GM23338 (cell line): Measurements from ENCODE around the gene CD8A. TPM values are rescaled to one million over a fixed set of nuclear protein-coding genes. Genes with fewer than 3 reads are reported as not detected.

Source experiments
- ATAC-seq: fragments of 200-7000 bp; cut with Tn5 transposase; 3 replicates; pipeline ENCODE4 v1.9.1; 2020
- DNase-seq: peaks from one replicate; pipeline ENCODE4 v3.0.0-alpha.2; 2015; ENCODE audit warnings: low spot score
- H2AFZ ChIP-seq: fragments of 200-600 bp; sonication (generic); 2 replicates; pipeline ENCODE4 v1.8.0; 2016; ENCODE audit warnings: antibody characterized with exemption, mild to moderate bottlenecking, moderate library complexity
- H3F3A ChIP-seq: fragments of 200-600 bp; sonication (generic); replicated peaks from 2 replicates; pipeline ENCODE4 v1.8.0; 2017; ENCODE audit warnings: antibody characterized with exemption, mixed run types, low read depth
- H3K27ac ChIP-seq: fragments of 200-600 bp; sonication (generic); 2 replicates; pipeline ENCODE4 v1.6.1; 2016; ENCODE audit warnings: low read depth
- H3K27me3 ChIP-seq: fragments of 200-600 bp; sonication (generic); 2 replicates; pipeline ENCODE4 v1.8.0; 2016; ENCODE audit warnings: mild to moderate bottlenecking, mixed run types, moderate library complexity; ENCODE audit not compliant: insufficient read depth
- H3K36me3 ChIP-seq: fragments of 200-600 bp; sonication (generic); 2 replicates; pipeline ENCODE4 v1.8.0; 2016; ENCODE audit warnings: mild to moderate bottlenecking; ENCODE audit not compliant: insufficient read depth
- H3K4me1 ChIP-seq: fragments of 200-600 bp; sonication (generic); 2 replicates; pipeline ENCODE4 v1.8.0; 2016; ENCODE audit warnings: mild to moderate bottlenecking, moderate library complexity; ENCODE audit not compliant: insufficient read depth
- H3K4me2 ChIP-seq: fragments of 200-600 bp; sonication (generic); 2 replicates; pipeline ENCODE4 v1.7.1; 2017; ENCODE audit warnings: mixed run types
- H3K4me3 ChIP-seq: fragments of 200-600 bp; sonication (generic); 2 replicates; pipeline ENCODE4 v1.6.1; 2016; ENCODE audit warnings: mixed run types
- H3K79me2 ChIP-seq: fragments of 200-600 bp; sonication (generic); replicated peaks from 2 replicates; pipeline ENCODE4 v1.8.0; 2017; ENCODE audit warnings: mild to moderate bottlenecking; ENCODE audit not compliant: insufficient read depth
- H3K9me2 ChIP-seq: fragments of 200-600 bp; sonication (generic); 2 replicates; pipeline ENCODE4 v1.8.0; 2017; ENCODE audit not compliant: insufficient read depth
- H4K20me1 ChIP-seq: fragments of 200-600 bp; sonication (generic); replicated peaks from 2 replicates; pipeline ENCODE4 v1.8.0; 2017; ENCODE audit warnings: mild to moderate bottlenecking; ENCODE audit not compliant: insufficient read depth
- H3K27ac Mint-ChIP-seq: 2 replicates; pipeline ENCODE4 v1.8.0; 2020; ENCODE audit warnings: inconsistent platforms, mild to moderate bottlenecking, moderate library complexity, mixed read lengths
- H3K27me3 Mint-ChIP-seq: 3 replicates; pipeline ENCODE4 v1.8.0; 2022; ENCODE audit warnings: low read depth, mild to moderate bottlenecking, moderate library complexity, mixed read lengths, inconsistent platforms; ENCODE audit not compliant: insufficient read depth, poor library complexity
- H3K36me3 Mint-ChIP-seq: 3 replicates; pipeline ENCODE4 v1.8.0; 2021; ENCODE audit warnings: low read depth, mild to moderate bottlenecking, inconsistent platforms, moderate library complexity, mixed read lengths
- H3K4me1 Mint-ChIP-seq: 3 replicates; pipeline ENCODE4 v1.8.0; 2020; ENCODE audit warnings: mild to moderate bottlenecking, inconsistent platforms, mixed read lengths
- H3K4me3 Mint-ChIP-seq: 3 replicates; pipeline ENCODE4 v1.8.0; 2021; ENCODE audit warnings: moderate library complexity, mild to moderate bottlenecking, inconsistent platforms, mixed read lengths
- H3K9me3 Mint-ChIP-seq: 3 replicates; pipeline ENCODE4 v1.8.0; 2020; ENCODE audit warnings: moderate library complexity, mild to moderate bottlenecking, inconsistent platforms, mixed read lengths
- CREB1 ChIP-seq: fragments of 250-450 bp; sonication (Bioruptor Pico); IDR thresholded peaks from 2 replicates; pipeline ENCODE4 v1.5.0; 2020; ENCODE audit warnings: low read depth, mild to moderate bottlenecking, moderate library complexity
- CTCF ChIP-seq, 2 experiments: fragments of 200-600 bp in 1 of 2; sonication (generic) in 1 of 2; conservative IDR thresholded peaks; 2 replicates each; pipeline versions ENCODE4 v1.5.1 to v1.6.1; 2016 to 2017; ENCODE audit warnings: antibody characterized with exemption in 2 of 2, low read depth in 2 of 2, mild to moderate bottlenecking in 2 of 2, moderate library complexity in 1 of 2
- ETS1 ChIP-seq: IDR thresholded peaks from 2 replicates; pipeline ENCODE4 v1.6.1; 2016; ENCODE audit warnings: antibody characterized with exemption
- EZH2 ChIP-seq: fragments of 200-600 bp; sonication (generic); IDR thresholded peaks from one replicate; pipeline ENCODE4 v1.8.0; 2017; ENCODE audit warnings: antibody characterized with exemption, mild to moderate bottlenecking, low read depth; ENCODE audit not compliant: unreplicated experiment
- EZH2phosphoT487 ChIP-seq: fragments of 200-600 bp; sonication (generic); IDR thresholded peaks from one replicate; pipeline ENCODE4 v1.8.1; 2018; ENCODE audit warnings: antibody characterized with exemption; ENCODE audit not compliant: unreplicated experiment
- JUNB ChIP-seq: IDR thresholded peaks from one replicate; pipeline ENCODE4 v1.6.1; 2016; ENCODE audit warnings: antibody characterized with exemption; ENCODE audit not compliant: unreplicated experiment
- POLR2AphosphoS5 ChIP-seq: IDR thresholded peaks from 2 replicates; pipeline ENCODE4 v1.6.1; 2016; ENCODE audit warnings: antibody characterized with exemption, low read depth
- REST ChIP-seq: IDR thresholded peaks from one replicate; pipeline ENCODE4 v1.6.1; 2018; ENCODE audit warnings: antibody characterized with exemption; ENCODE audit not compliant: unreplicated experiment
- STAT1 ChIP-seq: IDR thresholded peaks from one replicate; pipeline ENCODE4 v1.6.1; 2016; ENCODE audit warnings: antibody characterized with exemption; ENCODE audit not compliant: unreplicated experiment
- ZNF114 ChIP-seq: fragments of 250-450 bp; sonication (Bioruptor Pico); IDR thresholded peaks from 2 replicates; pipeline ENCODE4 v1.5.0; 2020; ENCODE audit warnings: mild to moderate bottlenecking, moderate library complexity
- ZNF331 ChIP-seq: fragments of 250-450 bp; sonication (Bioruptor Pico); IDR thresholded peaks from 2 replicates; pipeline ENCODE4 v1.5.0; 2020; ENCODE audit warnings: low read depth, mild to moderate bottlenecking, moderate library complexity
- polyA plus RNA-seq: library from polyadenylated mRNA; unstranded; fragments of >200 nt; fragmentation: Nextera tagmentation; extraction: Ambion mirVana; gene quantifications from 2 replicates; pipeline ENCODE4 v1.2.1, GENCODE V29; 2016
- total RNA-seq: library from RNA; depleted of rRNA; stranded (reverse); fragments of >200 nt; shearing (Covaris generic); gene quantifications from 2 replicates; pipeline ENCODE4 v1.2.3, GENCODE V29; 2014

CD8A gene
- total and polyA plus RNA-seq, 2 experiments from 2014 or later, result 0.19 to 0.24 TPM

GRCh38 chr2:86786001-86786536, 4.6 kb downstream of the CD8A start (continued):
- TF ChIP-seq CTCF (conservative IDR thresholded peaks at IDR 0.05; ENCODE audit: low read depth in 2 of 2), result no peak
- TF ChIP-seq ETS1, result no peak
- TF ChIP-seq JUNB, result no peak
- no peak for TF ChIP-seq EZH2phosphoT487
- TF ChIP-seq REST, result no peak
- no peak for TF ChIP-seq CREB1 (CRISPR knock-in tag)
- no peak for TF ChIP-seq POLR2AphosphoS5
- TF ChIP-seq EZH2, result no peak

- peaks cover 34% of the 10 kb centered on the region for H3K27me3 Mint-ChIP-seq
- 0 out of 3 replicates have a peak, but pooled peaks cover 3% of the 10 kb centered on the region for H3K36me3 Mint-ChIP-seq
- DNase-seq, result no peak
- TF ChIP-seq ETS1 (no peak), STAT1 (no peak), CTCF (conservative IDR thresholded peaks at IDR 0.05; ENCODE audit: low read depth in 2 of 2) (no peak), ZNF331 (CRISPR knock-in tag) (no peak), EZH2phosphoT487 (no peak), ZNF114 (CRISPR knock-in tag) (no peak), REST (no peak)
Measured at GRCh38 chr2:86785456-86785855, 5.3 kb downstream of the CD8A start.

More at GRCh38 chr2:86785456-86785855, 5.3 kb downstream of the CD8A start:
- Histone ChIP-seq H2AFZ (no peak overlapping the region), H3K27ac (no peak overlapping the region), H4K20me1 (no peaks in the 10 kb centered on the region), H3F3A (no peaks in the 10 kb centered on the region), H3K9me2 (no peaks in the 10 kb centered on the region), H3K36me3 (no peaks in the 10 kb centered on the region), H3K4me3 (no peak overlapping the region), H3K27me3 (peaks cover 38% of the 10 kb centered on the region), H3K79me2 (no peaks in the 10 kb centered on the region), H3K4me2 (no peak overlapping the region), H3K4me1 (no peaks in the 10 kb centered on the region)
- Mint-ChIP-seq H3K9me3 (peaks cover 11% of the 10 kb centered on the region; the same call in 2 of the 3 replicates), H3K4me3 (no peak overlapping the region), H3K27ac (no peak overlapping the region), H3K4me1 (peaks cover 8% of the 10 kb centered on the region; the same call in 2 of the 3 replicates)
- no peak for ATAC-seq
